T-helper 1 cell treated with Interleukin-12 subunit alpha and Interleukin-12 subunit beta and Interleukin-4 antibody, amounts not matched to agents 30 ng/mL and 1 ng/mL, for 36 hours (primary cell): ENCODE data around the gene CHD2. TPM values are rescaled to one million over a fixed set of nuclear protein-coding genes. Genes with fewer than 3 reads are reported as not detected.

ENCODE experiments used
- intact Hi-C: fragments of 100-400 bp; cut with micrococcal nuclease; formaldehyde crosslinking; loops from one replicate; pipeline ENCODE4 v1.15.1; 2024
- total RNA-seq: library from RNA; stranded (reverse); gene quantifications from 2 replicates; pipeline ENCODE4 v1.2.3, GENCODE V29; 2022

Gene CHD2
- total RNA-seq, 1 donor from 2014 or later, result 146 TPM

- intact Hi-C loops, result loop anchor here (1.0 to 10.0 kb wide), 6 partner anchors 14 to 1969 kb away; partner anchors contain the start of genes HDDC3, MCTP2 and UNC45A
Observed at GRCh38 chr15:92903966-92904721, 4.0 kb downstream of the CHD2 start.

- intact Hi-C loops, result loop anchor here (1.0 to 10.0 kb wide), 6 partner anchors 13 to 1970 kb away; partner anchors contain the start of genes HDDC3, MCTP2 and UNC45A
Observed at GRCh38 chr15:92904722-92905571, 4.8 kb downstream of the CHD2 start.

- intact Hi-C loops, result loop anchor here (1.0 to 10.0 kb wide), 3 partner anchors 8 to 1971 kb away; partner anchors contain the start of genes HDDC3, MCTP2 and UNC45A
Observed at GRCh38 chr15:92906020-92906419, 5.9 kb downstream of the CHD2 start.

GRCh38 chr15:92906563-92907081 is 6.5 kb downstream of the CHD2 start:
- intact Hi-C loops, result loop anchor here (1.0 to 10.0 kb wide), 3 partner anchors 8 to 1972 kb away; partner anchors contain the start of genes HDDC3, MCTP2 and UNC45A

GRCh38 chr15:92907229-92907628 is 7.1 kb downstream of the CHD2 start:
- intact Hi-C loops, result loop anchor here (10.0 kb wide), 2 partner anchors 1328 to 1972 kb away; partner anchors contain the start of genes HDDC3, MCTP2 and UNC45A

GRCh38 chr15:92907896-92908712 is 8.0 kb downstream of the CHD2 start:
- intact Hi-C loops, result loop anchor here (10.0 kb wide), 2 partner anchors 1327 to 1973 kb away; partner anchors contain the start of genes HDDC3, MCTP2 and UNC45A

- intact Hi-C loops, result loop anchor here (10.0 kb wide), 2 partner anchors 1326 to 1974 kb away; partner anchors contain the start of genes HDDC3, MCTP2 and UNC45A
Observed at GRCh38 chr15:92908713-92909057, 8.6 kb downstream of the CHD2 start.

- intact Hi-C loops, result loop anchor here (10.0 kb wide), 2 partner anchors 1326 to 1974 kb away; partner anchors contain the start of genes HDDC3, MCTP2 and UNC45A
Observed at GRCh38 chr15:92909136-92909781, 9.1 kb downstream of the CHD2 start.

- intact Hi-C loops, result no loop called here
Observed at GRCh38 chr15:92910451-92910850, 10.3 kb downstream of the CHD2 start.

GRCh38 chr15:92914103-92914499 is 14.0 kb downstream of the CHD2 start:
- intact Hi-C loops, result loop anchor here (1.0 to 2.0 kb wide), 3 partner anchors 8 to 65 kb away; partner anchors contain the start of gene CHD2

GRCh38 chr15:92914768-92915221 is 14.7 kb downstream of the CHD2 start:
- intact Hi-C loops, result loop anchor here (1.0 to 2.0 kb wide), 3 partner anchors 8 to 66 kb away; partner anchors contain the start of gene CHD2

GRCh38 chr15:92915766-92916435 is 15.8 kb downstream of the CHD2 start:
- intact Hi-C loops, result loop anchor here (2.0 kb wide), 2 partner anchors 15 to 67 kb away; partner anchors contain the start of gene CHD2

- intact Hi-C loops, result loop anchor here (1.0 kb wide), 4 partner anchors 14 to 121 kb away; no protein-coding TSS in a partner anchor
Observed at GRCh38 chr15:92917598-92918407, 17.7 kb downstream of the CHD2 start.

GRCh38 chr15:92918881-92919280 is 18.8 kb downstream of the CHD2 start:
- intact Hi-C loops, result loop anchor here (1.0 kb wide), 4 partner anchors 15 to 122 kb away; no protein-coding TSS in a partner anchor

GRCh38 chr15:92920595-92921161 is 20.6 kb downstream of the CHD2 start:
- intact Hi-C loops, result loop anchor here (2.0 kb wide), 1 partner anchor 16 kb away; no protein-coding TSS in a partner anchor

- intact Hi-C loops, result loop anchor here (2.0 kb wide), 1 partner anchor 15 kb away; no protein-coding TSS in a partner anchor
Observed at GRCh38 chr15:92921215-92922131, 21.3 kb downstream of the CHD2 start.
